Loucy (cell line): ENCODE measurements around the gene FAM120B.

ENCODE experiments used
- H2AFZ ChIP-seq: fragments of 200-600 bp; sonication (generic); 2 replicates; pipeline ENCODE4 v1.6.0; 2016; ENCODE audit warnings: antibody characterized with exemption, mild to moderate bottlenecking, low read length, moderate library complexity
- H3F3A ChIP-seq: fragments of 200-600 bp; 2 replicates; pipeline ENCODE4 v1.6.0; 2016; ENCODE audit warnings: antibody characterized with exemption, low read depth, mild to moderate bottlenecking
- H3K27me3 ChIP-seq: fragments of 200-600 bp; sonication (generic); 2 replicates; pipeline ENCODE4 v1.6.1; 2014; ENCODE audit warnings: low read length, mild to moderate bottlenecking; ENCODE audit not compliant: insufficient read depth, poor library complexity, severe bottlenecking
- H3K36me3 ChIP-seq: fragments of 200-600 bp; sonication (generic); 2 replicates; pipeline ENCODE4 v1.6.1; 2016; ENCODE audit warnings: low read length; ENCODE audit not compliant: insufficient read depth
- H3K4me1 ChIP-seq: fragments of 200-600 bp; sonication (generic); 2 replicates; pipeline ENCODE4 v1.5.1; 2014; ENCODE audit warnings: low read length, mild to moderate bottlenecking; ENCODE audit not compliant: insufficient read depth, poor library complexity, severe bottlenecking
- H3K4me2 ChIP-seq: fragments of 200-600 bp; sonication (generic); 2 replicates; pipeline ENCODE4 v1.6.0; 2014; ENCODE audit warnings: antibody characterized with exemption, low read length, low read depth, mild to moderate bottlenecking; ENCODE audit not compliant: poor library complexity, severe bottlenecking
- H3K4me3 ChIP-seq: fragments of 200-600 bp; sonication (generic); 2 replicates; pipeline ENCODE4 v1.5.1; 2014; ENCODE audit warnings: low read length, mild to moderate bottlenecking, mixed read lengths; ENCODE audit not compliant: poor library complexity, severe bottlenecking
- H3K79me2 ChIP-seq: fragments of 200-600 bp; sonication (generic); 2 replicates; pipeline ENCODE4 v1.6.1; 2014; ENCODE audit warnings: low read length; ENCODE audit not compliant: insufficient read depth
- H3K9ac ChIP-seq: fragments of 200-600 bp; sonication (generic); 2 replicates; pipeline ENCODE4 v1.6.0; 2014; ENCODE audit warnings: mild to moderate bottlenecking, low read depth, low read length, moderate library complexity; ENCODE audit not compliant: poor library complexity, severe bottlenecking
- H3K9me2 ChIP-seq: fragments of 200-600 bp; sonication (generic); replicated peaks from 2 replicates; pipeline ENCODE4 v1.6.1; 2016; ENCODE audit warnings: low read depth, low read length, mixed read lengths
- H3K9me3 ChIP-seq: fragments of 200-600 bp; sonication (generic); 2 replicates; pipeline ENCODE4 v1.6.1; 2014; ENCODE audit warnings: mild to moderate bottlenecking, antibody characterized with exemption, low read length, low read depth; ENCODE audit not compliant: insufficient read depth
- H4K20me1 ChIP-seq: fragments of 200-600 bp; sonication (generic); 2 replicates; pipeline ENCODE4 v1.6.0; 2014; ENCODE audit warnings: antibody characterized with exemption, low read length, mild to moderate bottlenecking; ENCODE audit not compliant: insufficient read depth, poor library complexity, severe bottlenecking
- CTCF ChIP-seq: fragments of 200-600 bp; sonication (generic); conservative IDR thresholded peaks from 2 replicates; pipeline ENCODE4 v1.5.1; 2014; ENCODE audit warnings: mild to moderate bottlenecking, antibody characterized with exemption, low read length
- EZH2phosphoT487 ChIP-seq: fragments of 200-600 bp; IDR thresholded peaks from 2 replicates; pipeline ENCODE4 v1.6.1; 2018; ENCODE audit warnings: antibody characterized with exemption, mild to moderate bottlenecking, moderate library complexity, borderline replicate concordance

The FAM120B gene

GRCh38 chr6:170284126-170284773, 22.3 kb upstream of the FAM120B start:
- no peaks in the 10 kb centered on the region for H3K9me2 ChIP-seq
- H3K36me3 ChIP-seq = no peaks in the 10 kb centered on the region
- no peak overlapping the region for H3K4me3 ChIP-seq
- H3K79me2 ChIP-seq = no peaks in the 10 kb centered on the region
- no peak for TF ChIP-seq EZH2phosphoT487
- no peak for TF ChIP-seq CTCF
- H3K4me2 ChIP-seq = no peak overlapping the region
- H2AFZ ChIP-seq = no peak overlapping the region
- H3K4me1 ChIP-seq = peaks cover 15% of the 10 kb centered on the region
- H3F3A ChIP-seq = no peaks in the 10 kb centered on the region
- H4K20me1 ChIP-seq = no peaks in the 10 kb centered on the region
- no peak overlapping the region for H3K9ac ChIP-seq
- no peaks in the 10 kb centered on the region for H3K9me3 ChIP-seq
- no peaks in the 10 kb centered on the region for H3K27me3 ChIP-seq

- peaks cover 8% of the 10 kb centered on the region for H3K4me1 ChIP-seq
- H3K27me3 ChIP-seq = no peaks in the 10 kb centered on the region
- no peak overlapping the region for H2AFZ ChIP-seq
- no peaks in the 10 kb centered on the region for H3K79me2 ChIP-seq
- no peaks in the 10 kb centered on the region for H4K20me1 ChIP-seq
- H3K4me3 ChIP-seq = no peak overlapping the region
- no peaks in the 10 kb centered on the region for H3K9me2 ChIP-seq
- H3K9ac ChIP-seq = no peak overlapping the region
- no peaks in the 10 kb centered on the region for H3K9me3 ChIP-seq
- no peaks in the 10 kb centered on the region for H3F3A ChIP-seq
- H3K4me2 ChIP-seq = no peak overlapping the region
- TF ChIP-seq CTCF (no peak), EZH2phosphoT487 (no peak)
- H3K36me3 ChIP-seq = no peaks in the 10 kb centered on the region
Measured at GRCh38 chr6:170284866-170285469, 21.6 kb upstream of the FAM120B start.

DNA sequence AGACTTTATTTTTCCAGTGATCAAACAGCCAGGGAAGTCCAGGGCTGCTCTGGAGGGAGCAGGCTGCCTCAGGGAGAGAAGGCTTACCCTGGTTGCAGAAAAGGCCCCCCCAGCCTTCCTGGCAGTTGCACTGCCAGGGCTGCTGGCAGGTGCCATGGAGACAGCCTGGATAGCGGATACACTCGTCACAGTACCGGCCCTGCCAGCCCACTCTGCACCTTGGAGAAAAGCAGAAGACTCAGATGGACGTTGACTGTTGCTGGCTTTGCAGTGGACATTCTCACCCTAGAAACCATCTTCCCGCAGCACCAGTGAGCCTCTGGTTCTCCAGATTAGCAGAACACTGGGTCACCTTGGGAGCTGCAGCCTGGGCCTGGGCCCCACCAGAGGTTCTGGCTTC, 21.1 kb upstream of the FAM120B start:
- Histone ChIP-seq H3K9ac (no peak overlapping the region), H3K9me2 (no peaks in the 10 kb centered on the region), H3K79me2 (no peaks in the 10 kb centered on the region), H3K4me2 (no peak overlapping the region), H3K4me3 (no peak overlapping the region), H2AFZ (no peak overlapping the region), H3K27me3 (no peaks in the 10 kb centered on the region), H3K9me3 (no peaks in the 10 kb centered on the region), H3K4me1 (peaks cover 3% of the 10 kb centered on the region), H3K36me3 (no peaks in the 10 kb centered on the region), H3F3A (no peaks in the 10 kb centered on the region), H4K20me1 (no peaks in the 10 kb centered on the region)
- TF ChIP-seq EZH2phosphoT487 = no peak
- TF ChIP-seq CTCF = no peak
